Skeletal muscle tissue (tissue), 4 donors: ENCODE results near the gene CDYL2. TPM values are rescaled to one million over a fixed set of nuclear protein-coding genes. Genes with fewer than 3 reads are reported as not detected.
"Not testable (repeated sequence)": the region's sequence is repeated elsewhere in the genome, so short reads cannot be mapped to it uniquely, and the experiment has no call there.

Experiments used
- H3K27ac ChIP-seq: one replicate; pipeline ENCODE4 v1.7.0; 2013; ENCODE audit warnings: mild to moderate bottlenecking, low read depth, low read length, inconsistent platforms
- H3K27me3 ChIP-seq, 3 donors: one replicate each; pipeline ENCODE4 v1.7.0; 2013; ENCODE audit warnings: low read length in 3 of 3; ENCODE audit not compliant: control insufficient read depth in 3 of 3, insufficient read depth in 3 of 3
- H3K36me3 ChIP-seq, 3 donors: one replicate each; pipeline ENCODE4 v1.7.0; 2013; ENCODE audit warnings: low read length in 3 of 3; ENCODE audit not compliant: control insufficient read depth in 3 of 3, insufficient read depth in 3 of 3
- H3K4me1 ChIP-seq, 3 donors: one replicate each; pipeline ENCODE4 v1.7.0; 2013; ENCODE audit warnings: low read length in 3 of 3, mild to moderate bottlenecking in 3 of 3; ENCODE audit not compliant: control insufficient read depth in 3 of 3, insufficient read depth in 3 of 3
- H3K4me3 ChIP-seq, 3 donors: one replicate each; pipeline ENCODE4 v1.7.0; 2013; ENCODE audit warnings: low read length in 3 of 3
- H3K9ac ChIP-seq, 3 donors: one replicate each; pipeline ENCODE4 v1.7.0; 2013; ENCODE audit warnings: low read length in 3 of 3, mild to moderate bottlenecking in 3 of 3, moderate library complexity in 2 of 3, low read depth in 1 of 3
- H3K9me3 ChIP-seq, 3 donors: one replicate each; pipeline ENCODE4 v1.7.0; 2013; ENCODE audit warnings: low read length in 3 of 3; ENCODE audit not compliant: control insufficient read depth in 3 of 3
- total RNA-seq: library from RNA; depleted of rRNA; stranded (reverse); fragments of >200 nt; gene quantifications from one replicate; pipeline ENCODE4 v1.2.3, GENCODE V29; 2014
- donor health status: Osteomylitis.

The CDYL2 gene
- total RNA-seq, 1 donor from 2014 or later, result 1.6 TPM

- H3K36me3 ChIP-seq, result no peaks in the 10 kb centered on the region
- H3K4me1 ChIP-seq, result no peaks in the 10 kb centered on the region
- no peaks in the 10 kb centered on the region for H3K9me3 ChIP-seq
Measured at GRCh38 chr16:80656161-80656560, 148.2 kb downstream of the CDYL2 start.

GRCh38 chr16:80655751-80656150, 148.6 kb downstream of the CDYL2 start:
- Histone ChIP-seq H3K27me3 (no peaks in the 10 kb centered on the region), H3K4me1 (no peaks in the 10 kb centered on the region), H3K9ac (no peak overlapping the region), H3K9me3 (no peaks in the 10 kb centered on the region), H3K27ac (no peak overlapping the region), H3K36me3 (no peaks in the 10 kb centered on the region), H3K4me3 (no peak overlapping the region)

More at GRCh38 chr16:80656161-80656560, 148.2 kb downstream of the CDYL2 start:
- H3K27me3 ChIP-seq, result no peaks in the 10 kb centered on the region
- no peak overlapping the region for H3K9ac ChIP-seq
- H3K27ac ChIP-seq, result no peak overlapping the region
- no peak overlapping the region for H3K4me3 ChIP-seq

- Histone ChIP-seq H3K9me3 (no peaks in the 10 kb centered on the region), H3K4me1 (no peaks in the 10 kb centered on the region), H3K27ac (no peak overlapping the region), H3K27me3 (no peaks in the 10 kb centered on the region), H3K36me3 (no peaks in the 10 kb centered on the region), H3K9ac (no peak overlapping the region), H3K4me3 (no peak overlapping the region)
Measured at GRCh38 chr16:80654094-80654862, 150.1 kb downstream of the CDYL2 start.

- H3K9ac ChIP-seq, result no peak overlapping the region
- H3K9me3 ChIP-seq, result no peaks in the 10 kb centered on the region
- H3K27ac ChIP-seq, result no peak overlapping the region
- no peak overlapping the region for H3K4me3 ChIP-seq
- no peaks in the 10 kb centered on the region for H3K27me3 ChIP-seq
- no peaks in the 10 kb centered on the region for H3K36me3 ChIP-seq
- H3K4me1 ChIP-seq, result no peaks in the 10 kb centered on the region
Measured at GRCh38 chr16:80652441-80652840, 152.0 kb downstream of the CDYL2 start.

- not testable (repeated sequence) for H3K27me3 ChIP-seq, H3K4me1 ChIP-seq, H3K9me3 ChIP-seq, H3K9ac ChIP-seq, H3K36me3 ChIP-seq, H3K4me3 ChIP-seq, H3K27ac ChIP-seq
Measured at GRCh38 chr16:80650281-80650680, 154.1 kb downstream of the CDYL2 start.

GRCh38 chr16:80640316-80640715, 164.1 kb downstream of the CDYL2 start:
- no peaks in the 10 kb centered on the region for H3K4me1 ChIP-seq
- H3K4me3 ChIP-seq, result no peak overlapping the region
- no peak overlapping the region for H3K27ac ChIP-seq
- H3K36me3 ChIP-seq, result no peaks in the 10 kb centered on the region
- no peak overlapping the region for H3K9ac ChIP-seq
- H3K9me3 ChIP-seq, result no peaks in the 10 kb centered on the region
- H3K27me3 ChIP-seq, result no peaks in the 10 kb centered on the region

GRCh38 chr16:80639636-80640035, 164.8 kb downstream of the CDYL2 start:
- no peak overlapping the region for H3K9ac ChIP-seq
- no peaks in the 10 kb centered on the region for H3K27me3 ChIP-seq
- no peak overlapping the region for H3K4me3 ChIP-seq
- no peak overlapping the region for H3K27ac ChIP-seq
- H3K4me1 ChIP-seq, result no peaks in the 10 kb centered on the region
- H3K36me3 ChIP-seq, result no peaks in the 10 kb centered on the region
- no peaks in the 10 kb centered on the region for H3K9me3 ChIP-seq

GRCh38 chr16:80637621-80638020, 166.8 kb downstream of the CDYL2 start:
- no peak overlapping the region for H3K4me3 ChIP-seq
- no peaks in the 10 kb centered on the region for H3K4me1 ChIP-seq

GRCh38 chr16:80631581-80631980, 172.8 kb downstream of the CDYL2 start:
- no peak overlapping the region for H3K4me3 ChIP-seq
- H3K9ac ChIP-seq, result no peak overlapping the region
- H3K27ac ChIP-seq, result no peak overlapping the region
- peaks cover 0 to 12% (median 6%) of the 10 kb centered on the region in 3 donors for H3K9me3 ChIP-seq
- H3K36me3 ChIP-seq, result peaks cover 0 to 3% (median 0%) of the 10 kb centered on the region in 3 donors
- no peaks in the 10 kb centered on the region for H3K27me3 ChIP-seq
- no peaks in the 10 kb centered on the region for H3K4me1 ChIP-seq

More at GRCh38 chr16:80637621-80638020, 166.8 kb downstream of the CDYL2 start:
- H3K36me3 ChIP-seq, result peaks cover 0 to 2% (median 0%) of the 10 kb centered on the region in 3 donors
- peaks cover 0 to 6% (median 0%) of the 10 kb centered on the region in 3 donors for H3K9me3 ChIP-seq
- no peaks in the 10 kb centered on the region for H3K27me3 ChIP-seq
- no peak overlapping the region for H3K27ac ChIP-seq
- no peak overlapping the region for H3K9ac ChIP-seq

GRCh38 chr16:80628254-80628653, 176.1 kb downstream of the CDYL2 start:
- no peak overlapping the region for H3K27ac ChIP-seq
- H3K9ac ChIP-seq, result no peak overlapping the region
- peaks cover 0 to 3% (median 0%) of the 10 kb centered on the region in 3 donors for H3K36me3 ChIP-seq
- peaks cover 0 to 13% (median 6%) of the 10 kb centered on the region in 3 donors for H3K9me3 ChIP-seq
- H3K4me3 ChIP-seq, result no peak overlapping the region
- H3K27me3 ChIP-seq, result no peaks in the 10 kb centered on the region
- no peaks in the 10 kb centered on the region for H3K4me1 ChIP-seq
